HUES6 (cell line): Measurements from ENCODE around the gene MS4A18.

Experiments
- H3K27ac ChIP-seq: 2 replicates; pipeline ENCODE4 v1.7.0; 2013; ENCODE audit warnings: low read depth, mild to moderate bottlenecking, low read length, inconsistent platforms
- H3K27me3 ChIP-seq: 2 replicates; pipeline ENCODE4 v1.6.1; 2013; ENCODE audit warnings: low read length; ENCODE audit not compliant: control insufficient read depth, insufficient read depth
- H3K36me3 ChIP-seq: 2 replicates; pipeline ENCODE4 v1.6.1; 2013; ENCODE audit warnings: low read length; ENCODE audit not compliant: control insufficient read depth, insufficient read depth
- H3K4me1 ChIP-seq: 2 replicates; pipeline ENCODE4 v1.6.1; 2013; ENCODE audit warnings: low read length; ENCODE audit not compliant: control insufficient read depth, insufficient read depth
- H3K4me3 ChIP-seq: 2 replicates; pipeline ENCODE4 v1.5.1; 2013; ENCODE audit warnings: low read depth, low read length
- H3K9ac ChIP-seq: one replicate; pipeline ENCODE4 v1.6.1; 2013; ENCODE audit warnings: mild to moderate bottlenecking, low read length
- H3K9me3 ChIP-seq: 2 replicates; pipeline ENCODE4 v1.6.1; 2013; ENCODE audit warnings: low read depth, low read length; ENCODE audit not compliant: control insufficient read depth, insufficient read depth

MS4A18 gene

DNA sequence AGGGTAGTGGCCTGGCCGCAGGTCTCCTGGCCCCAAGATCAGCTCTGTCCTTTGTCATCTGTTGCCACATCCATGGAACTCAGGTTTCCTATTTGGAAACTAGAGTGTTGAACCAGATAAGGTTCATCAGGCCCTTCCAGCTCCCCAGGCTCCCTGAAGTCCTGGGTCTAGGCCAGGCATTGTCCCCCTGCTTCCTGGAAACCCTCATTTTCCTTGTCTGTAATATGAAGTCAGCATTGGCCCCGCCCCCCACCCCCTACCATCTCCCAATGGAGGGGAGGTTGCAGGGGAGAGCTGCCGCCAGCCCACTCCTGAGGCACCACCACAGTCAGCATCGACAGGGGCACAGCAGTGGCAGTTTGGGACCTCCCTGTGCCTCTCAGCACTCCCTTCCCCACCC is 51.6 kb downstream of the MS4A18 start:
- Histone ChIP-seq H3K9ac (no peak overlapping the region), H3K4me3 (no peak overlapping the region), H3K27ac (no peak overlapping the region), H3K4me1 (0 out of 2 replicates have a peak, but pooled peaks cover 3% of the 10 kb centered on the region), H3K36me3 (no peaks in the 10 kb centered on the region), H3K27me3 (no peaks in the 10 kb centered on the region; the same call in 1 of the 2 replicates), H3K9me3 (0 out of 2 replicates have a peak, but pooled peaks cover 4% of the 10 kb centered on the region)

DNA sequence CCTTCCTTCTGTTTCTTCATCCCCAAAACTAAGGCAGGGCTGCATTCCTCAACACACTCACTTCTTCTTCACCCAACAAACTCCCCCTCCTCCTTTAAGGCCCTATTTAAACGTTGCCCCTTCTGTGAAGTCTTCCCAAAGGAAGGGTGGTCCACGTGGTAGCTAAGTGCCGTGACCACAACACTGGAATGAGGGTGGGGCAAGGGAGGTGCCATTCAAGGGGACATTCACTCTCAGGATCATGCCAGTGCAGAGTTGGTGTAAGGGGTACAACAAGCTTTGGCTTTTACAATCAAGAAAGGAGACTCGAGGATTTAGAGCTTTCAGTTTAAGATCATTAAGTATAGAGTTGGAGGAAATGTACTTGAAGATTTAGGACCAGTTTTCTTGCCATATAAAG is 52.6 kb downstream of the MS4A18 start:
- no peak overlapping the region for H3K4me3 ChIP-seq

DNA sequence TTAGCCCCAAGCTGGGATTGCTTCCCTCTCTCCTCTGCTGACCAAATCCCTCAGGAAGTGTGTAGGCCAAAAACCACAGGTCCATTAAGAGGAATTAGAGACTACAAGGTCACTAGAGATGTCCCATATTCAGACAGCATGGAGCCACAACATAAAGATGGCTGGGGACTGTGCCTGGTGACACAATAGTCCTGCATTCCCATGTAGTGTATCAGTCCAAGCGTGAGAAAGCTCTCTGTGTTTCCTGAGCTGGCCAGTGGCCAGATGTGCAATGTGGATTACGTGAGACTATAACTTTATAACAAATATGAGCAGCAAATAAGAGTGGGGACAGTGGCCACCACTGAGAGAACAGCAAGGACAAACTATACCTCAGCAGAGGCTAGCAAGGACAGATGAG is 53.1 kb downstream of the MS4A18 start:
- Histone ChIP-seq H3K4me1 (0 out of 2 replicates have a peak, but pooled peaks cover 3% of the 10 kb centered on the region), H3K27me3 (no peaks in the 10 kb centered on the region; the same call in 1 of the 2 replicates), H3K9ac (no peak overlapping the region), H3K9me3 (0 out of 2 replicates have a peak, but pooled peaks cover 4% of the 10 kb centered on the region), H3K27ac (no peak overlapping the region), H3K36me3 (no peaks in the 10 kb centered on the region), H3K4me3 (no peak overlapping the region)

More for the DNA sequence above, 52.6 kb downstream of the MS4A18 start:
- Histone ChIP-seq H3K27ac (no peak overlapping the region), H3K36me3 (no peaks in the 10 kb centered on the region), H3K4me1 (0 out of 2 replicates have a peak, but pooled peaks cover 3% of the 10 kb centered on the region), H3K27me3 (no peaks in the 10 kb centered on the region; the same call in 1 of the 2 replicates), H3K9me3 (0 out of 2 replicates have a peak, but pooled peaks cover 4% of the 10 kb centered on the region), H3K9ac (no peak overlapping the region)

DNA sequence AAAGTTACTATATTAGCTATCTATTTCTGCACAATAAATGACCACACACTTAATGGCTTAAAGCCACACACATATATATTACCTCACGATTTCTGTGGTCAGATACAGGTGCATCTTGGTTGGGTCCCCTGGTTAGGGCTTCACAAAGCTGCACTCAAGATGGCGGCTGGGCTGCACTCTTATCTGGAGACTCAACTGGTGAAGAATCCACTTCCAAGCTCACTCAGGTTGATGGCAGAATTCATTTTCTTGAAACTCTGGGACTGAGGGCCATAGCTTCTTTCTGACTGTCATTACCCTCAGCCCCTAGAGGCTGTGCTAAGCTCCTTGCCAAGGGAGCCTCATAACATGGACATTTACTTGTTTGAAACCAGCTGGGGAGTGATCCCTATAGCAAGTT is 55.5 kb downstream of the MS4A18 start:
- H3K9me3 ChIP-seq: 0 out of 2 replicates have a peak, but pooled peaks cover 4% of the 10 kb centered on the region
- no peaks in the 10 kb centered on the region for H3K36me3 ChIP-seq
- H3K27ac ChIP-seq: no peak overlapping the region
- 0 out of 2 replicates have a peak, but pooled peaks cover 3% of the 10 kb centered on the region for H3K4me1 ChIP-seq
- H3K4me3 ChIP-seq: no peak overlapping the region
- no peaks in the 10 kb centered on the region; the same call in 1 of the 2 replicates for H3K27me3 ChIP-seq
- H3K9ac ChIP-seq: no peak overlapping the region

DNA sequence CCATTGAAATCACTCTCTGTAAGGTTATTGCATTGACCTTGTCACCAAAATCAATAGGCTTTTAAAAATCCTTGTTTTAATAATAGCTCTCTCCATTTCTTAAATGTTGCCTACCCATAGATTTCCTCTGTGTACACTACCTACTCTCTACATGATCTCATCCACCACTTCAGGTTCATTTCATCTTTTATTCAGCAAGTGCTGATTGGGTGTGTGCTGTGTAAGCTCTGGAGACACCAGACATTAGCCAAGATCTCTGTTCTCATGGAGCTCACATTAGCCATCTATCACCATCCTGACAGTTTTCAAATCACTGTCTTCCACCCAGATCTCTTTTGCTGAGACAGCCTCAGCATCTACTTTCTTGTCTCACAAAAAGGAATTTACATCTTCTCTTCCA is 56.3 kb downstream of the MS4A18 start:
- no peak overlapping the region for H3K4me3 ChIP-seq
- peaks cover under 1% of the 10 kb centered on the region; the same call in 1 of the 2 replicates for H3K4me1 ChIP-seq
- H3K9ac ChIP-seq: no peak overlapping the region
- H3K36me3 ChIP-seq: no peaks in the 10 kb centered on the region
- no peaks in the 10 kb centered on the region; the same call in 1 of the 2 replicates for H3K27me3 ChIP-seq
- H3K9me3 ChIP-seq: 0 out of 2 replicates have a peak, but pooled peaks cover 4% of the 10 kb centered on the region
- H3K27ac ChIP-seq: no peak overlapping the region

DNA sequence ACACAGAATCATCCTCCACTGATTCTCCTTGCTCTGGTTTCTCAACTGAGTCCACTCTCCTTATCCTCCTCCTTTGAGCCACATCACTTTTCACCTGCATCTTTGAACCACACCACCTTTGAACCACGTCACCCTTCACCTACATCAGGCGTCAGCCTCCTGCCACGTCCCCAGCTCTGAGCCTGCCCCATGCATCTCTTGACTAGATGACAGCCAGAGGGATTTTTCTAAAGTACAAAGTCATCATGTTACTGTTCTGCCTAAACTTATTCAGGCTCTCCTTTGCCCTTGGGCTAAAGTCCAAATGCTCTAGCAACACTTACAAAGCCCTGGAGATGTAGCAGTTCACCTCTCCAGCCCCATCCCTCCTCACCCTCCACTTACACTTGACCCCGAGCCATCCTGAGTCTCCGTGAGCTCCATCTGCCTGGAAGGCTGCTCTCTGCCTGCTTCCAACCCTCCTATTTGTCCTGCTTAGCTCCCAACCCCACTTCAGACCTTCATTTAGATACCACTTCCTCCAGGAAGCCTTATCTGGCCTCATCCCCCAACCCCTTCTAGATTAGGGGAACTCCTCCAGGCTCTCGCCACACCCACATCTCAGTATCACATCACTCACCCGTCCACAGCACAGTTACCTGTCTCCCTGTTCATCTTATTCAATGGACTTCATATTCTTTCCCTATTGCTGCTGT is 56.9 kb downstream of the MS4A18 start:
- Histone ChIP-seq H3K9me3 (0 out of 2 replicates have a peak, but pooled peaks cover 4% of the 10 kb centered on the region), H3K27ac (no peak overlapping the region), H3K4me1 (no peaks in the 10 kb centered on the region; the same call in 1 of the 2 replicates), H3K27me3 (no peaks in the 10 kb centered on the region; the same call in 1 of the 2 replicates), H3K4me3 (no peak overlapping the region), H3K9ac (no peak overlapping the region), H3K36me3 (no peaks in the 10 kb centered on the region)

DNA sequence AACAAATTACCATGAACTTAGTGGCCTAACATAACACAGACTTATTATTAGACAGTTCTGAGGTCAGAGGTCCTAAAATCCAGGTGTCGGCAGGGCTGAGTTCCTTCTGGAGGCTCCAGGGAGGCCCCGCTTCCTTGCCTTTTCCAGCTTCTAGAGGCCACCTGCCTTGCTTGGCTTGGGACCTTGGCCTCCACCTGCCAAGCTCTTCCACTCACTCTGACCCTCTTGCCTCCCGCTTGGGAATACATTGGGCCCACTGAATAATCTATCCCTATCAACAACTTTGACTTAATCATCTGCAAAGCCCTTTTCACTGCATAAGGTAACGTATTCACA is 57.4 kb downstream of the MS4A18 start:
- no peaks in the 10 kb centered on the region; the same call in 1 of the 2 replicates for H3K4me1 ChIP-seq

DNA sequence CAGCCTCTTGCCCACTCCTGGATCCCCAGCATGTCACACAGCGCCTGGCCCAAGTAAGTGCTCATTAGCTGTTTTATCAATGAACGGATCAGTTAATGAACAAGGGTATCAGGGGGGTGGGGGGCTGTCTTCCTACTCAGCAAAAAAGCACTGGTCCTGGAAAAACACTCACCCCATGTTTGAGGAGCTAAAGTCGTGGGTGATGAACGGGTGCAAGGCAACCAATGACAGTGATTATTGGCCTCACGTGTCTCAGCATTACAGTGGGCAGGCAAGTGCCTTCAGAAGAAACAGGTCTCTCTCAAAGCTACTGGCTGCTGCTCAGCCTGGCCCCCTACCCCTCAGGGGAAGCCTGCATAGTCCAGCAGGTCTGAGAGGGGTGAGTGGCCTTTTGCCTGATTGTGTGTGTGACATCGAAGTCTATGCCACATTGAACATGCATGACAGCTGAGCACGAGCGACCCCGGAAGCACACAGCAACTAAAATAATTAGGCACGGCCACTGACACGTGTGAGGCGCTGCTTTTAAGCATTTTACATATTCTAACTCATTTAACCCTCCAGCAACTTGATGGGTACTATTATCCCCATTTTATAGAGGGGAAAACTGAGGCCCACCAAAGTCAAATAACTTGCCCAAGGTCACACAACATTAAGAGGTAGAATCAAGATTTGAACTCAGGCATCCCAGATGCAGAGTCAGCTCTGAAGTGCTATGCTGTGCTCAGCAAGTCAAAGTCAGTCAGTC is 58.0 kb downstream of the MS4A18 start:
- Histone ChIP-seq H3K4me1 (no peaks in the 10 kb centered on the region; the same call in 1 of the 2 replicates), H3K9ac (no peak overlapping the region), H3K4me3 (no peak overlapping the region), H3K9me3 (0 out of 2 replicates have a peak, but pooled peaks cover 4% of the 10 kb centered on the region), H3K36me3 (no peaks in the 10 kb centered on the region), H3K27me3 (no peaks in the 10 kb centered on the region; the same call in 1 of the 2 replicates), H3K27ac (no peak overlapping the region)

More for the DNA sequence above, 57.4 kb downstream of the MS4A18 start:
- Histone ChIP-seq H3K4me3 (no peak overlapping the region), H3K9ac (no peak overlapping the region), H3K27me3 (no peaks in the 10 kb centered on the region; the same call in 1 of the 2 replicates), H3K9me3 (0 out of 2 replicates have a peak, but pooled peaks cover 4% of the 10 kb centered on the region), H3K36me3 (no peaks in the 10 kb centered on the region), H3K27ac (no peak overlapping the region)

DNA sequence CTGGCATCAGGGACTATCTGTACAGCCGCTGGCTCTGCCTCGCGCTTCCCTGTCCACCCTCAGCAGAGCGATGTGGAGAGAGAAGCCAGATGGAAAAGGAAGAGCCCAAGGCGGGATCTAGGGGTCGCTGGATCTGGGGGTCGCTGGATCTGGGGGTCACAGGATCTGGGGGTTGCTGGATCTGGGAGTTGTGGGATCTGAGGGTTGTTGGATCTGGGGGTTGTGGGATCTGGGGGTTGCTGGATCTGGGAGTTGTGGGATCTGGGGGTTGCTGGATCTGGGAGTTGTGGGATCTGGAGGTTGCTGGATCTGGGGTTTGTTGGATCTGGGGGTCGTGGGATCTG is 58.6 kb downstream of the MS4A18 start:
- H3K9me3 ChIP-seq: peaks cover 4% of the 10 kb centered on the region; the same call in 1 of the 2 replicates
- H3K36me3 ChIP-seq: no peaks in the 10 kb centered on the region
- H3K4me1 ChIP-seq: no peaks in the 10 kb centered on the region; the same call in 1 of the 2 replicates
- no peaks in the 10 kb centered on the region; the same call in 1 of the 2 replicates for H3K27me3 ChIP-seq
- no peak overlapping the region for H3K4me3 ChIP-seq
- H3K27ac ChIP-seq: no peak overlapping the region
- no peak overlapping the region for H3K9ac ChIP-seq

DNA sequence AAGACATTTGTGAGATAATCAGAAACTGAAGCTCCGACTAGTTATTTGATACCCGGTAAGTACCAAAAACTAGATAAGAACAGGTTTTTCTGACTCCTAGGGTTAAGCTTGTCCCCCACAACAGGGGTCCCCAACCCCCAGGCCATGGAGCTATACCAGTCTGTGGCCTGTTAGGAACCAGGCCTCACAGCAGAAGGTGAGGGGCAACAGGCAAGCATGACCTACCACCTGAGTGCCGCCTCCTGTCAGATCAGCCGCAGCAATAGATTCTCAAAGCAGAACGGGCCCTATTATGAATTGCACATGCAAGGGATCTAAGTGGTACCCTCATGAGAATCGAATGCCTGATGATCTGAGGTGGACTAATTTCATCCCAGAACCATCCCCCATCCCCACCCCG is 59.4 kb downstream of the MS4A18 start:
- Histone ChIP-seq H3K27ac (no peak overlapping the region), H3K9me3 (peaks cover 7% of the 10 kb centered on the region; the same call in 1 of the 2 replicates), H3K4me3 (no peak overlapping the region), H3K36me3 (no peaks in the 10 kb centered on the region), H3K9ac (no peak overlapping the region), H3K4me1 (no peaks in the 10 kb centered on the region; the same call in 1 of the 2 replicates), H3K27me3 (no peaks in the 10 kb centered on the region; the same call in 1 of the 2 replicates)
